ENCODE data around the gene KLC4.
A peak's percentile ranks its signal among the peaks of the same experiment; 100 is the strongest.

KLC4 gene

GRCh38 chr6:43062818-43063217 lies 3.4 kb downstream of the KLC4 start:
- Histone ChIP-seq H3K9me3 (ENCODE audit: control insufficient read depth, insufficient read depth, low read length) (no peaks in the 10 kb centered on the region), H3K4me1 (ENCODE audit: control insufficient read depth, insufficient read depth, low read length) (no peaks in the 10 kb centered on the region), H3K4me3 (ENCODE audit: low read length) (no peak overlapping the region), H3K36me3 (ENCODE audit: control insufficient read depth, insufficient read depth, low read length) (peaks cover 4% of the 10 kb centered on the region; the same call in 1 of the 2 replicates), H3K27ac (ENCODE audit: low read length) (no peak overlapping the region), H3K27me3 (ENCODE audit: control insufficient read depth, insufficient read depth, low read length) (no peaks in the 10 kb centered on the region)
- DNase-seq (ENCODE audit: low read depth, low spot score) = no peak
- no CpG with 5 or more reads among the region's 12 CpGs for WGBS (ENCODE audit: insufficient coverage, insufficient read length)

GRCh38 chr6:43070028-43070632 lies 10.7 kb downstream of the KLC4 start:
- peaks cover 2% of the 10 kb centered on the region for H3K4me1 ChIP-seq (ENCODE audit: control insufficient read depth, insufficient read depth, low read length)
- H3K27ac ChIP-seq (ENCODE audit: low read length) = no peak overlapping the region
- no peaks in the 10 kb centered on the region for H3K9me3 ChIP-seq (ENCODE audit: control insufficient read depth, insufficient read depth, low read length)
- no peaks in the 10 kb centered on the region for H3K27me3 ChIP-seq (ENCODE audit: control insufficient read depth, insufficient read depth, low read length)
- peaks cover 4% of the 10 kb centered on the region for H3K36me3 ChIP-seq (ENCODE audit: control insufficient read depth, insufficient read depth, low read length)
- no peak for DNase-seq (ENCODE audit: low read depth, low spot score)
- H3K4me3 ChIP-seq (ENCODE audit: low read length) = no peak overlapping the region
- WGBS (ENCODE audit: insufficient coverage, insufficient read length) = no CpG with 5 or more reads among the region's 6 CpGs

GRCh38 chr6:43074847-43075669 lies 15.6 kb downstream of the KLC4 start:
- no peak overlapping the region for H3K27ac ChIP-seq (ENCODE audit: low read length)
- no peaks in the 10 kb centered on the region; the same call in 1 of the 2 replicates for H3K36me3 ChIP-seq (ENCODE audit: control insufficient read depth, insufficient read depth, low read length)
- no peaks in the 10 kb centered on the region for H3K27me3 ChIP-seq (ENCODE audit: control insufficient read depth, insufficient read depth, low read length)
- no peaks in the 10 kb centered on the region for H3K9me3 ChIP-seq (ENCODE audit: control insufficient read depth, insufficient read depth, low read length)
- no CpG with 5 or more reads among the region's 6 CpGs for WGBS (ENCODE audit: insufficient coverage, insufficient read length)
- no peak for DNase-seq (ENCODE audit: low read depth, low spot score)
- no peak overlapping the region; the same call in 1 of the 2 replicates for H3K4me3 ChIP-seq (ENCODE audit: low read length)
- peaks cover 8% of the 10 kb centered on the region for H3K4me1 ChIP-seq (ENCODE audit: control insufficient read depth, insufficient read depth, low read length)

- Histone ChIP-seq H3K27me3 (ENCODE audit: control insufficient read depth, insufficient read depth, low read length) (no peaks in the 10 kb centered on the region), H3K27ac (ENCODE audit: low read length) (no peak within 1 kb of the TSS), H3K9me3 (ENCODE audit: control insufficient read depth, insufficient read depth, low read length) (no peaks in the 10 kb centered on the region), H3K4me3 (ENCODE audit: low read length) (peak within 1 kb of the TSS; percentile 93), H3K36me3 (ENCODE audit: control insufficient read depth, insufficient read depth, low read length) (no peaks in the 10 kb centered on the region; the same call in 1 of the 2 replicates), H3K4me1 (ENCODE audit: control insufficient read depth, insufficient read depth, low read length) (peaks cover 8% of the 10 kb centered on the region)
- no CpG with 5 or more reads among the region's 60 CpGs for WGBS (ENCODE audit: insufficient coverage, insufficient read length)
- DNase-seq (ENCODE audit: low read depth, low spot score) = peak; percentile 72
Measured at GRCh38 chr6:43075670-43076463, 16.4 kb downstream of the KLC4 start, which contains the start of gene PTK7. Gene PTK7, plus strand, starts transcription at chr6:43076314. Its CDS starts 175 bp downstream, at chr6:43076489.

- H3K27ac ChIP-seq (ENCODE audit: low read length) = no peak overlapping the region
- WGBS (ENCODE audit: insufficient coverage, insufficient read length) = no CpG with 5 or more reads among the region's 72 CpGs
- no peak for DNase-seq (ENCODE audit: low read depth, low spot score)
Measured at GRCh38 chr6:43076464-43077332, 17.3 kb downstream of the KLC4 start.

GRCh38 chr6:43077333-43077809 lies 17.9 kb downstream of the KLC4 start:
- no CpG with 5 or more reads among the region's 8 CpGs for WGBS (ENCODE audit: insufficient coverage, insufficient read length)
- peaks cover 8% of the 10 kb centered on the region for H3K4me1 ChIP-seq (ENCODE audit: control insufficient read depth, insufficient read depth, low read length)

More at GRCh38 chr6:43076464-43077332, 17.3 kb downstream of the KLC4 start:
- Histone ChIP-seq H3K4me3 (ENCODE audit: low read length) (peak overlapping the region; percentile 93), H3K36me3 (ENCODE audit: control insufficient read depth, insufficient read depth, low read length) (no peaks in the 10 kb centered on the region; the same call in 1 of the 2 replicates), H3K27me3 (ENCODE audit: control insufficient read depth, insufficient read depth, low read length) (no peaks in the 10 kb centered on the region), H3K9me3 (ENCODE audit: control insufficient read depth, insufficient read depth, low read length) (no peaks in the 10 kb centered on the region), H3K4me1 (ENCODE audit: control insufficient read depth, insufficient read depth, low read length) (peaks cover 8% of the 10 kb centered on the region)

GRCh38 chr6:43077981-43078511 lies 18.6 kb downstream of the KLC4 start:
- no CpG with 5 or more reads among the region's 6 CpGs for WGBS (ENCODE audit: insufficient coverage, insufficient read length)
- no peaks in the 10 kb centered on the region for H3K36me3 ChIP-seq (ENCODE audit: control insufficient read depth, insufficient read depth, low read length)
- peaks cover 8% of the 10 kb centered on the region for H3K4me1 ChIP-seq (ENCODE audit: control insufficient read depth, insufficient read depth, low read length)
- H3K4me3 ChIP-seq (ENCODE audit: low read length) = no peak overlapping the region
- H3K27ac ChIP-seq (ENCODE audit: low read length) = no peak overlapping the region
- H3K27me3 ChIP-seq (ENCODE audit: control insufficient read depth, insufficient read depth, low read length) = no peaks in the 10 kb centered on the region
- DNase-seq (ENCODE audit: low read depth, low spot score) = no peak
- H3K9me3 ChIP-seq (ENCODE audit: control insufficient read depth, insufficient read depth, low read length) = no peaks in the 10 kb centered on the region

More at GRCh38 chr6:43077333-43077809, 17.9 kb downstream of the KLC4 start:
- no peaks in the 10 kb centered on the region for H3K27me3 ChIP-seq (ENCODE audit: control insufficient read depth, insufficient read depth, low read length)
- no peaks in the 10 kb centered on the region for H3K9me3 ChIP-seq (ENCODE audit: control insufficient read depth, insufficient read depth, low read length)
- H3K4me3 ChIP-seq (ENCODE audit: low read length) = peak overlapping the region; percentile 93; the same call in 1 of the 2 replicates
- no peaks in the 10 kb centered on the region for H3K36me3 ChIP-seq (ENCODE audit: control insufficient read depth, insufficient read depth, low read length)
- no peak for DNase-seq (ENCODE audit: low read depth, low spot score)
- no peak overlapping the region for H3K27ac ChIP-seq (ENCODE audit: low read length)

GRCh38 chr6:43078691-43079090 lies 19.3 kb downstream of the KLC4 start:
- Histone ChIP-seq H3K4me3 (ENCODE audit: low read length) (no peak overlapping the region), H3K9me3 (ENCODE audit: control insufficient read depth, insufficient read depth, low read length) (no peaks in the 10 kb centered on the region), H3K4me1 (ENCODE audit: control insufficient read depth, insufficient read depth, low read length) (peaks cover 9% of the 10 kb centered on the region), H3K27ac (ENCODE audit: low read length) (no peak overlapping the region), H3K27me3 (ENCODE audit: control insufficient read depth, insufficient read depth, low read length) (no peaks in the 10 kb centered on the region), H3K36me3 (ENCODE audit: control insufficient read depth, insufficient read depth, low read length) (no peaks in the 10 kb centered on the region)
- DNase-seq (ENCODE audit: low read depth, low spot score) = no peak
- WGBS (ENCODE audit: insufficient coverage, insufficient read length) = no CpG with 5 or more reads among the region's 2 CpGs

GRCh38 chr6:43081043-43081442 lies 21.6 kb downstream of the KLC4 start:
- Histone ChIP-seq H3K27me3 (ENCODE audit: control insufficient read depth, insufficient read depth, low read length) (no peaks in the 10 kb centered on the region), H3K4me1 (ENCODE audit: control insufficient read depth, insufficient read depth, low read length) (peaks cover 6% of the 10 kb centered on the region), H3K9me3 (ENCODE audit: control insufficient read depth, insufficient read depth, low read length) (no peaks in the 10 kb centered on the region), H3K4me3 (ENCODE audit: low read length) (no peak overlapping the region), H3K36me3 (ENCODE audit: control insufficient read depth, insufficient read depth, low read length) (no peaks in the 10 kb centered on the region), H3K27ac (ENCODE audit: low read length) (no peak overlapping the region)
- WGBS (ENCODE audit: insufficient coverage, insufficient read length) = no CpG with 5 or more reads among the region's 4 CpGs
- DNase-seq (ENCODE audit: low read depth, low spot score) = no peak
